K562 (cell line): ENCODE measurements around the gene PKD1. TPM values are rescaled to one million over a fixed set of nuclear protein-coding genes. Genes with fewer than 3 reads are reported as not detected.
A peak's percentile ranks its signal among the peaks of the same experiment; 100 is the strongest.

Experiments used
- CREB1 ChIP-seq, 2 experiments: sonication (generic) in 1 of 2; formaldehyde crosslinking in 1 of 2; IDR thresholded peaks; 2 replicates each; pipeline versions ENCODE4 v1.6.1 to v1.8.0; 2012 to 2022; ENCODE audit warnings: inconsistent platforms in 1 of 2, mild to moderate bottlenecking in 1 of 2, missing genetic modification reagents in 1 of 2, moderate library complexity in 1 of 2
- DNMT1 ChIP-seq: fragments of 450-650 bp; IDR thresholded peaks from 2 replicates; pipeline ENCODE4 v1.6.1; 2016; ENCODE audit warnings: antibody characterized with exemption, mild to moderate bottlenecking
- POLR2G ChIP-seq: fragments of 200-400 bp; formaldehyde crosslinking; IDR thresholded peaks from 2 replicates; pipeline ENCODE4 v1.6.1; 2017; ENCODE audit warnings: low read depth, mild to moderate bottlenecking, antibody characterized with exemption, low read length, moderate library complexity
- RBFOX2 ChIP-seq: fragments of 200-400 bp; formaldehyde crosslinking; IDR thresholded peaks from 2 replicates; pipeline ENCODE4 v1.6.1; 2017; ENCODE audit warnings: low read depth, mild to moderate bottlenecking, low read length, moderate library complexity
- SIN3A ChIP-seq, 2 experiments: fragments of 150-350 bp in 1 of 2; IDR thresholded peaks; 2 replicates each; pipeline ENCODE4 v1.6.1; 2011 to 2016; ENCODE audit warnings: borderline replicate concordance in 2 of 2, low read depth in 2 of 2, low read length in 2 of 2, mild to moderate bottlenecking in 2 of 2, moderate library complexity in 2 of 2; ENCODE audit not compliant: control insufficient read depth in 1 of 2
- THRAP3 ChIP-seq: fragments of 450-650 bp; IDR thresholded peaks from 2 replicates; pipeline ENCODE4 v1.6.1; 2016; ENCODE audit warnings: mild to moderate bottlenecking, inconsistent platforms, borderline replicate concordance
- TSHZ1 ChIP-seq: fragments of 250-450 bp; sonication (Bioruptor Pico); IDR thresholded peaks from 2 replicates; pipeline ENCODE4 v1.4.0; 2020; ENCODE audit warnings: mild to moderate bottlenecking, moderate library complexity
- ZBED1 ChIP-seq: IDR thresholded peaks from 2 replicates; pipeline ENCODE4 v1.6.1; 2014
- ZFX ChIP-seq: sonication (generic); formaldehyde crosslinking; IDR thresholded peaks from 2 replicates; pipeline ENCODE4 v1.8.0; 2022; ENCODE audit warnings: mild to moderate bottlenecking, missing genetic modification reagents, moderate library complexity
- ZNF121 ChIP-seq: sonication (generic); formaldehyde crosslinking; conservative IDR thresholded peaks from 2 replicates; pipeline ENCODE4 v1.8.0; 2022; ENCODE audit warnings: missing genetic modification reagents
- polyA plus RNA-seq, 8 experiments: library from polyadenylated mRNA; depleted of rRNA in 4 of 8; stranded (reverse) in 5 of 8; unstranded in 3 of 8; fragments of >200 nt; fragmentation: Nextera tagmentation in 2 of 8; fragmentation: Illumina TruSeq in 1 of 8; extraction: Ambion mirVana in 2 of 8; extraction: Trizol in 1 of 8; gene quantifications; 2 replicates each; pipeline versions ENCODE4 v1.2.1 to v1.2.3, GENCODE V29; 2011 to 2014; ENCODE audit warnings: inconsistent platforms in 1 of 8, missing spikeins in 1 of 8
- total RNA-seq, 7 experiments: library from RNA; depleted of rRNA in 6 of 7; stranded (reverse); fragments of >200 nt in 6 of 7; fragmentation: Illumina TruSeq in 2 of 7; extraction: Trizol in 2 of 7; gene quantifications; 2 replicates each; pipeline versions ENCODE4 v1.2.1 to v1.2.3, GENCODE V29; 2011 to 2021; ENCODE audit warnings: low replicate concordance in 1 of 7
- TF ChIP-seq, protein P1 (sequence below): sonication (generic); formaldehyde crosslinking; IDR thresholded peaks from 2 replicates; pipeline ENCODE4 v1.4.0; 2020; ENCODE audit warnings: mild to moderate bottlenecking, missing genetic modification reagents

Gene PKD1
- total and polyA plus RNA-seq, 9 of the 15 experiments (the other 6 are each of a cell fraction or from before 2014, with no cell fraction given): 0.23 to 93.5 (median 12.6) TPM

- TF ChIP-seq, protein P1, sequence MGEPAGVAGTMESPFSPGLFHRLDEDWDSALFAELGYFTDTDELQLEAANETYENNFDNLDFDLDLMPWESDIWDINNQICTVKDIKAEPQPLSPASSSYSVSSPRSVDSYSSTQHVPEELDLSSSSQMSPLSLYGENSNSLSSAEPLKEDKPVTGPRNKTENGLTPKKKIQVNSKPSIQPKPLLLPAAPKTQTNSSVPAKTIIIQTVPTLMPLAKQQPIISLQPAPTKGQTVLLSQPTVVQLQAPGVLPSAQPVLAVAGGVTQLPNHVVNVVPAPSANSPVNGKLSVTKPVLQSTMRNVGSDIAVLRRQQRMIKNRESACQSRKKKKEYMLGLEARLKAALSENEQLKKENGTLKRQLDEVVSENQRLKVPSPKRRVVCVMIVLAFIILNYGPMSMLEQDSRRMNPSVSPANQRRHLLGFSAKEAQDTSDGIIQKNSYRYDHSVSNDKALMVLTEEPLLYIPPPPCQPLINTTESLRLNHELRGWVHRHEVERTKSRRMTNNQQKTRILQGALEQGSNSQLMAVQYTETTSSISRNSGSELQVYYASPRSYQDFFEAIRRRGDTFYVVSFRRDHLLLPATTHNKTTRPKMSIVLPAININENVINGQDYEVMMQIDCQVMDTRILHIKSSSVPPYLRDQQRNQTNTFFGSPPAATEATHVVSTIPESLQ (CRISPR knock-in tag): no peak
- TF ChIP-seq TSHZ1 (CRISPR knock-in tag) (no peak), ZBED1 (peak; percentile 35; the same call in 1 of the 2 replicates), ZNF121 (CRISPR knock-in tag) (peak; percentile 91), POLR2G (peak; percentile 73), ZFX (CRISPR knock-in tag) (no peak; the same call in 1 of the 2 replicates), CREB1 (IDR thresholded peaks at IDR 0.05) (peak; percentile 16; the same call in 1 of the 2 replicates), CREB1 (CRISPR knock-in tag; IDR thresholded peaks at IDR 0.05) (no peak), RBFOX2 (peak; percentile 31; the same call in 1 of the 2 replicates), DNMT1 (no peak), SIN3A (IDR thresholded peaks at IDR 0.05; ENCODE audit: borderline replicate concordance in 2 of 2, control insufficient read depth in 1 of 2, low read depth in 2 of 2, low read length in 2 of 2) (peak in 1 of 2 experiments; percentile 32; a peak in 1 of 4 replicates), THRAP3 (no peak)
Observed at GRCh38 chr16:2150418-2151187, 14.9 kb upstream of the PKD1 start (continued).
